Mesendoderm (in vitro differentiated cells): ENCODE measurements around the gene TRAPPC2B.

ENCODE experiments used
- DNase-seq: peaks from one replicate; pipeline ENCODE4 v3.0.0; 2013
- H2AK5ac ChIP-seq: 2 replicates; pipeline ENCODE4 v1.6.1; 2013; ENCODE audit warnings: low read length, inconsistent platforms
- H2BK120ac ChIP-seq: 2 replicates; pipeline ENCODE4 v1.6.1; 2013; ENCODE audit warnings: low read depth, mild to moderate bottlenecking, low read length, moderate library complexity, mixed read lengths
- H2BK15ac ChIP-seq: replicated peaks from 2 replicates; pipeline ENCODE4 v1.6.1; 2013; ENCODE audit warnings: low read depth, mild to moderate bottlenecking, moderate library complexity
- H2BK5ac ChIP-seq: 2 replicates; pipeline ENCODE4 v1.6.1; 2013; ENCODE audit warnings: low read length, inconsistent platforms
- H3K18ac ChIP-seq: 2 replicates; pipeline ENCODE4 v1.6.1; 2013; ENCODE audit warnings: mild to moderate bottlenecking, low read length, mixed read lengths
- H3K23ac ChIP-seq: one replicate; pipeline ENCODE4 v1.6.1; 2013; ENCODE audit warnings: low read length
- H3K27ac ChIP-seq: 2 replicates; pipeline ENCODE4 v1.5.1; 2013; ENCODE audit warnings: low read depth, mild to moderate bottlenecking, inconsistent platforms, low read length, moderate library complexity
- H3K27me3 ChIP-seq: 2 replicates; pipeline ENCODE4 v1.6.1; 2013; ENCODE audit warnings: low read length, control low read depth, mild to moderate bottlenecking, inconsistent platforms; ENCODE audit not compliant: insufficient read depth, poor library complexity
- H3K36me3 ChIP-seq: 2 replicates; pipeline ENCODE4 v1.6.1; 2013; ENCODE audit warnings: low read length, inconsistent platforms; ENCODE audit not compliant: control insufficient read depth, insufficient read depth
- H3K4ac ChIP-seq: one replicate; pipeline ENCODE4 v1.6.1; 2013; ENCODE audit warnings: low read depth, mild to moderate bottlenecking, low read length, moderate library complexity
- H3K4me1 ChIP-seq: 2 replicates; pipeline ENCODE4 v1.6.1; 2013; ENCODE audit warnings: low read depth, low read length, inconsistent platforms; ENCODE audit not compliant: control insufficient read depth
- H3K4me2 ChIP-seq: 2 replicates; pipeline ENCODE4 v1.6.1; 2013; ENCODE audit warnings: low read length
- H3K4me3 ChIP-seq: 2 replicates; pipeline ENCODE4 v1.5.1; 2013; ENCODE audit warnings: mild to moderate bottlenecking, low read length
- H3K56ac ChIP-seq: one replicate; pipeline ENCODE4 v1.6.1; 2013; ENCODE audit warnings: low read length
- H3K79me1 ChIP-seq: 2 replicates; pipeline ENCODE4 v1.6.1; 2013; ENCODE audit warnings: low read length, inconsistent platforms
- H3K79me2 ChIP-seq: 2 replicates; pipeline ENCODE4 v1.6.1; 2013; ENCODE audit warnings: mild to moderate bottlenecking, low read length; ENCODE audit not compliant: control insufficient read depth, insufficient read depth
- H3K9ac ChIP-seq: 2 replicates; pipeline ENCODE4 v1.6.1; 2013; ENCODE audit warnings: low read length, inconsistent platforms
- H4K5ac ChIP-seq: one replicate; pipeline ENCODE4 v1.6.1; 2013; ENCODE audit warnings: low read length
- H4K8ac ChIP-seq: one replicate; pipeline ENCODE4 v1.6.1; 2013; ENCODE audit warnings: low read depth, mild to moderate bottlenecking, control low read depth, low read length, moderate library complexity
- WGBS: extraction: QIAGEN DNeasy Blood & Tissue Kit; methylation state at CpG from one replicate; pipeline ENCODE4 v1.1.7; 2013; ENCODE audit warnings: low lambda C conversion rate, missing lambda C conversion rate; ENCODE audit not compliant: insufficient coverage; ENCODE audit errors: extremely low coverage; 5-methylcytosine and 5-hydroxymethylcytosine counted together

The TRAPPC2B gene

DNA sequence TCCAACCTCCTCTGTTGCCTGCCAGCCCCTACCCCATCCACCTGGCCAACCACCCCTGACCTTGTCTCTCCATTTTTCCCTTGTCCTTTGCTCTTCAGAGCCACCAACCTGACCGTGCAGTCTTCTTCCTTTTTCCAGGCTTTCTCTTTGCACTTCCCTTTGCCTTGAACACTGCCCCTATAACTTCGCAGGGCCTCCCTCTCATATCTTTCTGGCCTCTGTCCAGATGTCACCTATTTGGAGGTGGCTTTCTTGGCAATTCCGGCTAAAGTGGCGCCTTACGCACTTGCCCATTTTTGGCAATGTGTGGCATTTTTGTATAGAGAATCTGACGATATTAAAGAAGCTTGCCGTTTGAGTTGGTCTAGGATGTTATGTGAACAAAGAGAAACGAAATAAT, 42.2 kb upstream of the TRAPPC2B start:
- H3K36me3 ChIP-seq, result peaks cover 3% of the 10 kb centered on the region
- peaks cover 11% of the 10 kb centered on the region for H3K79me1 ChIP-seq
- no peak overlapping the region for H2BK5ac ChIP-seq
- no peak overlapping the region for H4K8ac ChIP-seq
- H4K5ac ChIP-seq, result no peak overlapping the region
- no peak overlapping the region for H3K4ac ChIP-seq
- H3K4me1 ChIP-seq, result peaks cover 2% of the 10 kb centered on the region
- H3K56ac ChIP-seq, result peak overlapping the region; percentile 89
- no peak overlapping the region for H2BK120ac ChIP-seq
- DNase-seq, result no peak
- H3K27ac ChIP-seq, result no peak overlapping the region
- H3K27me3 ChIP-seq, result peaks cover 2% of the 10 kb centered on the region
- H2AK5ac ChIP-seq, result no peak overlapping the region
- no peak overlapping the region for H3K18ac ChIP-seq
- H3K23ac ChIP-seq, result no peak overlapping the region
- no CpG with 5 or more reads among the region's 8 CpGs for WGBS
- no peak overlapping the region for H2BK15ac ChIP-seq
- peak overlapping the region; percentile 43 for H3K4me2 ChIP-seq
- peaks cover 22% of the 10 kb centered on the region for H3K79me2 ChIP-seq
- peak overlapping the region; percentile 90 for H3K9ac ChIP-seq
- H3K4me3 ChIP-seq, result peak overlapping the region; percentile 48

DNA sequence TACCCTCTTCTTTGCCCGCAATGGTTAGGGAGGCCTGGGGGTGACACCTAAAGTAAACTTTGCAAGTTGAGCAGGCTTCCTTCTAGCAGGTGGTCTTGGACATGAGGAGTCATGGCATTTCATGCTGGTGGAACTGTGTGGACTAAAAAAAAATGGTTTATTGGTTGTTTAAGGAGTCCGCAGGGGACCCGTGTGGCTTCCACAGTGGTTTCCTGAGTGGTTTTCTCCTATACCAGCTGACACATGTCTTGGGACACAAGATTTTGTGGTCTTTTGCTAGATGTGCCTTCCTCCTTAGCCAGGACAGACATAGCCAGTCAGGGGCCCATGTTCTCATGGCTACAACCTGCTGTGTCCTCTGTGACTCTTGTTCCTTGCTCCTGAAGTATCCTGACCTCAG, 41.6 kb upstream of the TRAPPC2B start:
- Histone ChIP-seq H4K5ac (no peak overlapping the region), H3K4me2 (no peak overlapping the region), H2BK5ac (no peak overlapping the region), H3K18ac (no peak overlapping the region), H3K4ac (no peak overlapping the region), H3K27ac (no peak overlapping the region), H3K79me2 (peaks cover 22% of the 10 kb centered on the region), H3K79me1 (peaks cover 11% of the 10 kb centered on the region), H2BK15ac (no peak overlapping the region), H3K27me3 (no peaks in the 10 kb centered on the region), H3K9ac (peak overlapping the region; percentile 1), H4K8ac (no peak overlapping the region), H2AK5ac (no peak overlapping the region), H2BK120ac (no peak overlapping the region), H3K4me1 (peaks cover 2% of the 10 kb centered on the region), H3K23ac (no peak overlapping the region), H3K56ac (no peak overlapping the region), H3K36me3 (peaks cover 3% of the 10 kb centered on the region), H3K4me3 (no peak overlapping the region)
- no CpG with 5 or more reads among the region's 3 CpGs for WGBS
- DNase-seq, result no peak

DNA sequence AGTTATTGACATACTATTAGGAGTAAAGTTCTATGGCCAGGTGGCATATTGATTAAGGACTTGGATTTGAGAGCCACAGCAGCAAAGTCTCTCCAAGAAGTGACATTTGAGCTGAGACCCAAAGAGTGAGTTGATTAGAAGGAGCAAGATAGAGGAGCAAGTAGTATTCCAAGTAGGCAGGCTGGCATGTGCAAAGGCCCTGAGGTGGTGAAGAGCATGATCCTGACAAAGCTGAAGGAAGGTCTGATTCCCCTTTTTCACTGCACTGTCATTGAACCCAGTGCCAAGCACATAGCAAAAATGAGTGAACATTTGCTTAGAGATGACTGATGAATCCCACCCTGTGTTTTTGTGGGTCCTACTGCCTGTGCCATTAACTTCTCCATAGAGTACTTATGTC, 38.4 kb upstream of the TRAPPC2B start:
- Histone ChIP-seq H2BK120ac (no peak overlapping the region), H3K4me2 (no peak overlapping the region), H3K9ac (no peak overlapping the region), H3K23ac (no peak overlapping the region), H2BK5ac (no peak overlapping the region), H3K18ac (no peak overlapping the region), H3K79me1 (peaks cover 12% of the 10 kb centered on the region), H3K56ac (no peak overlapping the region), H3K27ac (no peak overlapping the region), H3K4me1 (peaks cover 2% of the 10 kb centered on the region), H3K4ac (no peak overlapping the region), H2BK15ac (no peak overlapping the region), H4K5ac (no peak overlapping the region), H4K8ac (no peak overlapping the region), H3K79me2 (peaks cover 22% of the 10 kb centered on the region), H2AK5ac (no peak overlapping the region), H3K4me3 (no peak overlapping the region), H3K27me3 (no peaks in the 10 kb centered on the region), H3K36me3 (peaks cover 15% of the 10 kb centered on the region)
- no peak for DNase-seq

DNA sequence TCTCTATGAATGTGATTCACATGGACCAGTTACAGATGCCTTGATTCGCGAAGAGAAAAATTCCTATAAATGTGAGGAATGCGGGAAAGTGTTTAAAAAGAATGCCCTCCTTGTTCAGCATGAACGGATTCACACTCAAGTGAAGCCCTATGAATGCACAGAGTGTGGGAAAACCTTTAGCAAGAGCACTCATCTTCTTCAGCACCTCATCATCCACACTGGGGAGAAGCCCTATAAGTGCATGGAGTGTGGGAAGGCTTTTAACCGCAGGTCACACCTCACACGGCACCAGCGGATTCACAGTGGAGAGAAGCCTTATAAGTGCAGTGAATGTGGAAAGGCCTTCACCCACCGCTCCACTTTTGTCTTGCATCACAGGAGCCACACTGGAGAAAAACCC, 35.4 kb upstream of the TRAPPC2B start:
- no peaks in the 10 kb centered on the region for H3K27me3 ChIP-seq
- peaks cover 15% of the 10 kb centered on the region for H3K36me3 ChIP-seq
- no peak overlapping the region for H3K4ac ChIP-seq
- no peaks in the 10 kb centered on the region for H3K4me1 ChIP-seq
- no peak overlapping the region for H2BK5ac ChIP-seq
- H3K9ac ChIP-seq, result no peak overlapping the region
- WGBS, result no CpG with 5 or more reads among the region's 8 CpGs
- no peak overlapping the region for H4K5ac ChIP-seq
- H3K18ac ChIP-seq, result no peak overlapping the region
- H2BK15ac ChIP-seq, result no peak overlapping the region
- H3K79me1 ChIP-seq, result peaks cover 4% of the 10 kb centered on the region
- H2AK5ac ChIP-seq, result no peak overlapping the region
- no peak overlapping the region for H3K4me3 ChIP-seq
- H4K8ac ChIP-seq, result no peak overlapping the region
- no peak overlapping the region for H3K27ac ChIP-seq
- H3K56ac ChIP-seq, result no peak overlapping the region
- H3K23ac ChIP-seq, result no peak overlapping the region
- H3K4me2 ChIP-seq, result no peak overlapping the region
- H2BK120ac ChIP-seq, result no peak overlapping the region
- DNase-seq, result no peak
- no peaks in the 10 kb centered on the region for H3K79me2 ChIP-seq

DNA sequence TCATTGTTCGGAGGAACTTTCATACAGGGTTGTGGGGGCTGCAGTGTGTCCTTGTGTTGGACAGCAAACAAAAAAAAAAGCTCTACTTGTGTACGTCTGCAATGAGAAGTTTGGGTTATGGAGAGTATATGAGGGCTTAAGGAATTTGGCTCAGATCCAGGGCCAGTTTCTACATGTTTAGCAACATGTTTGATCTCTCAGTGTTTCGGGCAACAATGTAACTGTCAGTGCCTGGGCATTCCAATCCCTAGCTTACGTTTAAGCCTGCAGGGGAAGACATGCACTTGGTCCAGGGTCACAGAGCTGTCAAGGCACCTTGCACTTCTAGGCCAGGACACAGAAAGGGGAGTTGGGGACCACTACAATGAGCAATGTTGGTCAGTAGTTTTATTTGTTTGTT, 29.2 kb upstream of the TRAPPC2B start:
- H3K4me2 ChIP-seq, result no peak overlapping the region
- H3K79me1 ChIP-seq, result no peaks in the 10 kb centered on the region
- no peak overlapping the region for H2AK5ac ChIP-seq
- H2BK15ac ChIP-seq, result no peak overlapping the region
- H3K56ac ChIP-seq, result no peak overlapping the region
- no peaks in the 10 kb centered on the region for H3K36me3 ChIP-seq
- H3K18ac ChIP-seq, result no peak overlapping the region
- H3K4me3 ChIP-seq, result no peak overlapping the region
- H4K8ac ChIP-seq, result no peak overlapping the region
- H3K79me2 ChIP-seq, result no peaks in the 10 kb centered on the region
- H3K23ac ChIP-seq, result no peak overlapping the region
- H2BK120ac ChIP-seq, result no peak overlapping the region
- no peak overlapping the region for H3K27ac ChIP-seq
- H3K27me3 ChIP-seq, result no peaks in the 10 kb centered on the region
- no peak overlapping the region for H4K5ac ChIP-seq
- no peak overlapping the region for H3K9ac ChIP-seq
- H3K4me1 ChIP-seq, result no peaks in the 10 kb centered on the region
- no peak for DNase-seq
- H3K4ac ChIP-seq, result no peak overlapping the region
- no peak overlapping the region for H2BK5ac ChIP-seq
- WGBS, result no CpG with 5 or more reads among the region's 4 CpGs

DNA sequence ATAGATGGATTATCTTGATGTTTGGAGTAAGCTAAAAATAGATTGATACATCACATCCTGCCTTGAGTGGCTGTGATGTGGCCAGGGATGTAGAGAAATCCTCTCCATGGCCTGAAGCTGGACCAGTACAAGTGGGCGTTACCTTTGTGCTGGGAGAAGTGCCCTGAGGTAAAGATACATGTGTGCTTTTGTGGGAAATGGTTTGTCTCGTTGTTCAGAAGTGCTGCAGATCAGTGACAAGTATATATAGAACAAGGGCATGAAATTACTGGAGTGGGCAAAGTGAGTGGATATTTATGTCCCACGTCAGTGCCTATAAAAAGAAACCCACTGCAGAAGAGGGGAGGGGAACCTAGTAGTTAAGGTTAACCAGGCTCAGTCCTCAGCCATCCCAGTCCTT, 24.5 kb upstream of the TRAPPC2B start:
- Histone ChIP-seq H4K5ac (no peak overlapping the region), H2AK5ac (no peak overlapping the region), H4K8ac (no peak overlapping the region), H3K79me2 (no peaks in the 10 kb centered on the region), H3K79me1 (no peaks in the 10 kb centered on the region), H3K27me3 (no peaks in the 10 kb centered on the region), H2BK5ac (no peak overlapping the region), H2BK120ac (no peak overlapping the region), H3K4me3 (no peak overlapping the region), H3K4me2 (no peak overlapping the region), H3K4me1 (no peaks in the 10 kb centered on the region), H3K56ac (no peak overlapping the region), H2BK15ac (no peak overlapping the region), H3K9ac (no peak overlapping the region), H3K36me3 (no peaks in the 10 kb centered on the region), H3K23ac (no peak overlapping the region), H3K4ac (no peak overlapping the region), H3K27ac (no peak overlapping the region), H3K18ac (no peak overlapping the region)
- DNase-seq, result no peak
- no CpG with 5 or more reads among the region's 3 CpGs for WGBS
